ENCODE measurements around the gene TAS2R8. TPM values are rescaled to one million over a fixed set of nuclear protein-coding genes. Genes with fewer than 3 reads are reported as not detected.

Gene TAS2R8
- total RNA-seq, 1 experiment from 2014 or later = not detected

- Mint-ChIP-seq H3K4me3 (ENCODE audit: low read depth, unreplicated experiment) (no peak overlapping the region), H3K36me3 (ENCODE audit: insufficient read depth, unreplicated experiment) (no peaks in the 10 kb centered on the region), H3K9me3 (ENCODE audit: low read depth, unreplicated experiment) (no peaks in the 10 kb centered on the region), H3K27ac (ENCODE audit: unreplicated experiment) (no peak overlapping the region), H3K4me1 (ENCODE audit: low read depth, unreplicated experiment) (no peaks in the 10 kb centered on the region), H3K27me3 (ENCODE audit: unreplicated experiment) (no peaks in the 10 kb centered on the region)
- DNase-seq = no peak
- intact Hi-C loops (cut with micrococcal nuclease; ENCODE audit: unreplicated experiment) = no loop called here
- no TSS peak for BruUV-seq (replicated peaks)
- no peak for TF ChIP-seq CTCF (IDR thresholded peaks at IDR 0.05; ENCODE audit: unreplicated experiment)
- CTCF ChIA-PET = interaction anchor here (0.8 kb wide), 1 partner anchor 1104 kb away, joined by 3 read pairs; no protein-coding TSS in a partner anchor
These were observed 23.8 kb downstream of the TAS2R8 start for GRCh38 chr12:10783252-10783651.

GRCh38 chr12:10779103-10779502 is 28.0 kb downstream of the TAS2R8 start:
- BruUV-seq (replicated peaks) = no TSS peak
- TF ChIP-seq CTCF (IDR thresholded peaks at IDR 0.05; ENCODE audit: unreplicated experiment) = no peak
- H3K36me3 Mint-ChIP-seq (ENCODE audit: insufficient read depth, unreplicated experiment) = no peaks in the 10 kb centered on the region

GRCh38 chr12:10771132-10771733 is 35.9 kb downstream of the TAS2R8 start:
- Mint-ChIP-seq H3K27ac (ENCODE audit: unreplicated experiment) (no peak overlapping the region), H3K36me3 (ENCODE audit: insufficient read depth, unreplicated experiment) (no peaks in the 10 kb centered on the region), H3K4me1 (ENCODE audit: low read depth, unreplicated experiment) (no peaks in the 10 kb centered on the region), H3K4me3 (ENCODE audit: low read depth, unreplicated experiment) (no peak overlapping the region), H3K9me3 (ENCODE audit: low read depth, unreplicated experiment) (no peaks in the 10 kb centered on the region), H3K27me3 (ENCODE audit: unreplicated experiment) (peaks cover 76% of the 10 kb centered on the region)
- no peak for DNase-seq
- intact Hi-C loops (cut with micrococcal nuclease; ENCODE audit: unreplicated experiment) = loop anchor here (1.0 kb wide), 2 partner anchors 428 to 715 kb away; no protein-coding TSS in a partner anchor
- TF ChIP-seq CTCF (IDR thresholded peaks at IDR 0.05; ENCODE audit: unreplicated experiment) = peak; percentile 27
- BruUV-seq (replicated peaks) = no TSS peak
- CTCF ChIA-PET = interaction anchor here (1.1 to 3.1 kb wide), 8 partner anchors 21 to 809 kb away, joined by 3 to 38 read pairs (median 6); no protein-coding TSS in a partner anchor

More at GRCh38 chr12:10779103-10779502, 28.0 kb downstream of the TAS2R8 start:
- no peaks in the 10 kb centered on the region for H3K4me1 Mint-ChIP-seq (ENCODE audit: low read depth, unreplicated experiment)
- no peak overlapping the region for H3K4me3 Mint-ChIP-seq (ENCODE audit: low read depth, unreplicated experiment)
- no peak for DNase-seq
- peaks cover 22% of the 10 kb centered on the region for H3K27me3 Mint-ChIP-seq (ENCODE audit: unreplicated experiment)
- no peaks in the 10 kb centered on the region for H3K9me3 Mint-ChIP-seq (ENCODE audit: low read depth, unreplicated experiment)
- intact Hi-C loops (cut with micrococcal nuclease; ENCODE audit: unreplicated experiment) = no loop called here
- CTCF ChIA-PET = no interaction called here
- H3K27ac Mint-ChIP-seq (ENCODE audit: unreplicated experiment) = no peak overlapping the region

GRCh38 chr12:10759657-10760056 is 47.4 kb downstream of the TAS2R8 start:
- no peak overlapping the region for H3K4me3 Mint-ChIP-seq (ENCODE audit: low read depth, unreplicated experiment)
- DNase-seq = no peak
- intact Hi-C loops (cut with micrococcal nuclease; ENCODE audit: unreplicated experiment) = no loop called here
- peaks cover 50% of the 10 kb centered on the region for H3K27me3 Mint-ChIP-seq (ENCODE audit: unreplicated experiment)
- CTCF ChIA-PET = no interaction called here
- BruUV-seq (replicated peaks) = no TSS peak
- no peaks in the 10 kb centered on the region for H3K36me3 Mint-ChIP-seq (ENCODE audit: insufficient read depth, unreplicated experiment)
- no peak overlapping the region for H3K27ac Mint-ChIP-seq (ENCODE audit: unreplicated experiment)
- TF ChIP-seq CTCF (IDR thresholded peaks at IDR 0.05; ENCODE audit: unreplicated experiment) = no peak
- peaks cover 8% of the 10 kb centered on the region for H3K9me3 Mint-ChIP-seq (ENCODE audit: low read depth, unreplicated experiment)
- H3K4me1 Mint-ChIP-seq (ENCODE audit: low read depth, unreplicated experiment) = no peaks in the 10 kb centered on the region

All from Calu3 (cell line).